DMS53 treated with DMSO at 0.1 percent for 48 hours (cell line): ENCODE results near the gene ABCC2.

ENCODE experiments used
- DNase-seq: peaks from one replicate; lab custom pipeline; 2025; ENCODE audit not compliant: unreplicated experiment; lab: John Stamatoyannopoulos, UW

Gene ABCC2

DNA sequence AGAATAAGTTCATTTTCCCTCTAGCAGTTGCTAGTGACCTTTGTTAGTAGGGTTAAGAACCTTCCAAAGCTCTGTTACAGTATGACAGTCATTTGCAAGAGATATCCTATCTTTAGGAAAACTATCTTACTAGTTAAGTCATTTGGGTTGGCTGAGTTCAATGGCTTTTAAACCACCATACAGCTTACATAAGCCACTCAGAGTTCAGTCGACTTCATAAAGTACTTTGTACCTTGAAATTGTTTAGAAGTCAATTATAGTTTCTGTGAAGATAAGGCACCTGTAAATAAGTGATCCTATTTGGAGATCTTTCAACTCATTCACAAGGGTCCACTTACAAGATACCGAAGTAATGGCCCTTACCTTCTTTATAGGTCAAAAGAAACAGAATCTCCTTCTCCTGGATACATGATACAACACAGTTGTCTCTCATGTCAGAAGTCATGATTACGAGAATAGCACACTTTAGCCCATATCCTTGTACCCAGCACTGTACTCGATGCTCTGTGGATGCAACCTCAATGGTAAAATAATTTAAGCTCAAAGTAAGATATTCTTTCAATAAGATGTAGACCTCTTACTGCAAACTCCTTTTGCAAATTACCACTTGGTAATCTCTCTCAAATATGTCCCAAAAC is 11.9 kb upstream of the ABCC2 start:
- no peak for DNase-seq

DNA sequence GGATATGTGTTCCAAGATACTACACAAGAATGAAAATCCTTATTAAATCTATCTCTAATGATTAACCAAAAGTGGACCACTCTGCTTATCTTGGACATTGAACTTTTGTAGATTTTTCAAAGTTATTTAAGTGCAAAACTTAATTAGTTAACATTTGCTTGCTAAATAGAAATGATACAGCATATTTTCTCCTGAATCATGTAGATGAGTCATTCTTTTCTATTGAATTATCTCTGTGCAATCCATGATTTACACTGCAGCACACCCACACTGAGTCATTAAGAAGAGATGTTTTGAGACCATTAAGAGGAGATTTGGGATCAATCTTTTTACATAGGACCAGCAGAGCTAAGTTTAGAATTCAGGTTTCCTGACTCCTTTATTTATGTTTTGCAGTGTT is 6.6 kb upstream of the ABCC2 start:
- DNase-seq = peak; percentile 42

- DNase-seq = no peak
Observed at GRCh38 chr10:99777918-99778714, 4.3 kb upstream of the ABCC2 start.

GRCh38 chr10:99779335-99779734 is 3.1 kb upstream of the ABCC2 start:
- DNase-seq = peak; percentile 2

GRCh38 chr10:99781734-99782429 is 558 bp upstream of the ABCC2 start:
- no peak for DNase-seq

DNA sequence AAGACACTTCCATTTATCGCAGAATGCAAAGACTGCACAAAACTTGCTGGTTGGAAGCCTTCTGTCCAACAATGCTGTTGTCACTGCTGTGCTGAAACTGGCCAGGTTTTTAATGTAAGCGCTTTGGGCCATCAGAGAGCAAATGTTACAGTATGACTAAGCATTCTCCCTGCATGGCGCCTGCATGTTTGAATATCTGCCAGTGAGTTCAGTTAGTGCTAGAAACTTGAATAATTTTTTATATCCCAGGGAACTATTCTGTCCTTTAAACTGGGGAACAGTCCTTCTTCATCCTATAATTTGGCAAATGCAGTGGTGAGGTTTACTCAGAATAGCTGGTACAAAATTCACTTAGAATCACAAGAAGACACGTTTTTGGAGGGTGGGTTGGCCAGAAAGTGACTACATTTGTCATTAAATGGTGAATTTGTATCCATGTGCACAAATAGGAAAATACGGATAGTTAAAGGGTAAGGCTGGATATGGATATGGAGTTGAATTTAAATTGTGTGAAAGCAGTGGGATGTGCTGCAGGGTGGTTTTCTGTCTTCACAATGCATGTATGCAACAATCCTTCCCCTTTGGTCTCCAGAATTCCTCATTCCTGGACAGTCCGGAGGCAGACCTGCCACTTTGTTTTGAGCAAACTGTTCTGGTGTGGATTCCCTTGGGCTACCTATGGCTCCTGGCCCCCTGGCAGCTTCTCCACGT is 1.7 kb downstream of the ABCC2 start:
- DNase-seq = peak; percentile 4

- DNase-seq = no peak
Observed at GRCh38 chr10:99784727-99785441, 2.4 kb downstream of the ABCC2 start.

GRCh38 chr10:99785646-99786045 is 3.2 kb downstream of the ABCC2 start:
- no peak for DNase-seq

- no peak for DNase-seq
Observed at GRCh38 chr10:99787311-99787710, 4.9 kb downstream of the ABCC2 start.

- no peak for DNase-seq
Observed at GRCh38 chr10:99787782-99788445, 5.5 kb downstream of the ABCC2 start.

- no peak for DNase-seq
Observed at GRCh38 chr10:99788598-99789256, 6.3 kb downstream of the ABCC2 start.

- DNase-seq = no peak
Observed at GRCh38 chr10:99791831-99792230, 9.4 kb downstream of the ABCC2 start.

- DNase-seq = no peak
Observed at GRCh38 chr10:99793819-99794218, 11.4 kb downstream of the ABCC2 start.

GRCh38 chr10:99796928-99797327 is 14.5 kb downstream of the ABCC2 start:
- no peak for DNase-seq

DNA sequence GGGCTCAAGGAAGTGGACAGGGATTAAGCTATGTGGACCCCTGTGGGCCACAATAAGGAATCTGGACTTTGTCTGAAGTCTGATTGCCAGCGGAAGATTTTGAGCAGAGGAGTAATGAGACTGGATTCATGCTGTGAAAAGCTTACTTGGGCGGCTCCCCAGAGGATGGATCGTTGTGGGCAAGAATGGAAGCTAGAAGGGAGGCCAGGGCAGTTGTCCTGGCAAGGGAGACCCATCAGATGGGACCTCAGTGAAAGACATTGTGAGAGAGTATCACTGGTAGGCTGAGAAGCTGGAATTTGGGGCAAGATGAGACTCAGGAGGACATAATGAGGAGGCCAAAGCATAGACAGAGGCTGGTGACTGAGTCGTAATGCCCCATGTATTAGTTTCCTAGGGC is 15.6 kb downstream of the ABCC2 start:
- DNase-seq = no peak

GRCh38 chr10:99798920-99799319 is 16.5 kb downstream of the ABCC2 start:
- DNase-seq = no peak

GRCh38 chr10:99799613-99800012 is 17.2 kb downstream of the ABCC2 start:
- DNase-seq = no peak

DNA sequence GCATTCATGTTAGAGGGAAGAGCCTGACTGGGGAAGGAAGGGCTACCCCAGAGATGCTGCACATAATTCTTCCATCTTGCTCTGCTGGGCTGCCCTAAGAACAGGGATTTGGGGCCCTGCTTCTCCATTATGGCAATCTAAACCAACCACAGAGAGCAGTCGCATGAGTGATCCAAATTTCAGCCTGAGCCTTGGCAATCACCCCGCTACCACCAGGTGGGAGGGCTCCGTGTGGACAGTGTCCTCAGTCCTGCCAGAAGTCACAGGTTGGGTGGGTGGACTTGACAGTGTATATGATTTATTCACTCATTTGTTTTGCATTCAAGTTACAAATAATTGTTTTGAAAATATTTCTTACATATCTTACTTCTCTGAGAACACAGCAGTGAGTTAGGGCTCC is 22.0 kb downstream of the ABCC2 start:
- DNase-seq = no peak

- no peak for DNase-seq
Observed at GRCh38 chr10:99805190-99805589, 22.8 kb downstream of the ABCC2 start.

- DNase-seq = no peak
Observed at GRCh38 chr10:99806091-99806490, 23.7 kb downstream of the ABCC2 start.
